ENCODE data around the gene PPM1N.

GRCh38 chr19:45500918-45501729, 2.9 kb downstream of the PPM1N start:
- no peak for TF ChIP-seq CTCF (IDR thresholded peaks at IDR 0.05)
- no peak for TF ChIP-seq EP300 (IDR thresholded peaks at IDR 0.05)

Data from tibial nerve (tissue), 4 donors.